BLaER1 (cell line): ENCODE results near the gene SH2D1B.
"Not testable (repeated sequence)": the region's sequence is repeated elsewhere in the genome, so short reads cannot be mapped to it uniquely, and the experiment has no call there.

Source experiments
- H3K27ac ChIP-seq: shearing (Covaris generic); formaldehyde crosslinking; 2 replicates; pipeline ENCODE4 v1.8.1; 2022
- H3K27me3 ChIP-seq: shearing (Covaris generic); formaldehyde crosslinking; 2 replicates; pipeline ENCODE4 v1.8.1; 2022
- H3K36me3 ChIP-seq: shearing (Covaris generic); formaldehyde crosslinking; 2 replicates; pipeline ENCODE4 v1.8.1; 2022
- H3K4me1 ChIP-seq: shearing (Covaris generic); formaldehyde crosslinking; 2 replicates; pipeline ENCODE4 v1.8.1; 2022
- H3K4me2 ChIP-seq: shearing (Covaris generic); formaldehyde crosslinking; 2 replicates; pipeline ENCODE4 v1.8.1; 2022
- H3K4me3 ChIP-seq: shearing (Covaris generic); formaldehyde crosslinking; 2 replicates; pipeline ENCODE4 v1.8.1; 2022
- H3K9ac ChIP-seq: shearing (Covaris generic); formaldehyde crosslinking; 2 replicates; pipeline ENCODE4 v1.8.1; 2022
- H3K9me3 ChIP-seq: shearing (Covaris generic); formaldehyde crosslinking; 2 replicates; pipeline ENCODE4 v1.8.1; 2022
- H4K20me1 ChIP-seq: shearing (Covaris generic); formaldehyde crosslinking; 2 replicates; pipeline ENCODE4 v1.8.1; 2022
- Cebpa-rat ChIP-seq: shearing (Covaris generic); IDR thresholded peaks from 2 replicates; pipeline ENCODE4 v1.8.1; 2022

SH2D1B gene

GRCh38 chr1:162358928-162359327 lies 53.0 kb downstream of the SH2D1B start:
- TF ChIP-seq Cebpa-rat = no peak
- Histone ChIP-seq H3K27me3 (no peaks in the 10 kb centered on the region), H3K36me3 (no peaks in the 10 kb centered on the region), H3K4me1 (no peaks in the 10 kb centered on the region), H4K20me1 (no peaks in the 10 kb centered on the region), H3K27ac (no peak overlapping the region), H3K4me2 (no peak overlapping the region), H3K4me3 (no peak overlapping the region), H3K9me3 (no peaks in the 10 kb centered on the region), H3K9ac (no peak overlapping the region)

- Histone ChIP-seq H3K36me3 (no peaks in the 10 kb centered on the region), H3K4me2 (no peak overlapping the region), H3K4me1 (no peaks in the 10 kb centered on the region), H3K27me3 (no peaks in the 10 kb centered on the region), H3K27ac (no peak overlapping the region), H3K9ac (no peak overlapping the region), H4K20me1 (no peaks in the 10 kb centered on the region), H3K9me3 (no peaks in the 10 kb centered on the region), H3K4me3 (no peak overlapping the region)
- no peak for TF ChIP-seq Cebpa-rat
Measured at GRCh38 chr1:162357681-162358266, 54.2 kb downstream of the SH2D1B start.

- H3K4me3 ChIP-seq = no peak overlapping the region
- H3K27ac ChIP-seq = no peak overlapping the region
- H3K36me3 ChIP-seq = no peaks in the 10 kb centered on the region
- no peaks in the 10 kb centered on the region for H3K27me3 ChIP-seq
- H3K9ac ChIP-seq = no peak overlapping the region
- no peak for TF ChIP-seq Cebpa-rat
- H4K20me1 ChIP-seq = no peaks in the 10 kb centered on the region
- H3K9me3 ChIP-seq = no peaks in the 10 kb centered on the region
- H3K4me1 ChIP-seq = no peaks in the 10 kb centered on the region
- H3K4me2 ChIP-seq = no peak overlapping the region
Measured at GRCh38 chr1:162353702-162354101, 58.2 kb downstream of the SH2D1B start.

GRCh38 chr1:162353078-162353477 lies 58.9 kb downstream of the SH2D1B start:
- Histone ChIP-seq H3K4me1 (no peaks in the 10 kb centered on the region), H3K4me3 (no peak overlapping the region), H3K9me3 (no peaks in the 10 kb centered on the region), H3K4me2 (no peak overlapping the region), H3K36me3 (no peaks in the 10 kb centered on the region), H4K20me1 (no peaks in the 10 kb centered on the region), H3K9ac (no peak overlapping the region), H3K27me3 (no peaks in the 10 kb centered on the region), H3K27ac (no peak overlapping the region)
- TF ChIP-seq Cebpa-rat = no peak

GRCh38 chr1:162351874-162352273 lies 60.1 kb downstream of the SH2D1B start:
- H3K27me3 ChIP-seq, H3K9me3 ChIP-seq, H3K27ac ChIP-seq, H4K20me1 ChIP-seq, H3K4me1 ChIP-seq, H3K4me3 ChIP-seq, H3K36me3 ChIP-seq, H3K4me2 ChIP-seq, H3K9ac ChIP-seq: not testable (repeated sequence)

- Histone ChIP-seq H3K4me3 (no peak overlapping the region), H3K9me3 (no peaks in the 10 kb centered on the region), H3K27me3 (no peaks in the 10 kb centered on the region), H3K4me2 (no peak overlapping the region), H3K36me3 (no peaks in the 10 kb centered on the region), H3K4me1 (no peaks in the 10 kb centered on the region), H3K27ac (no peak overlapping the region), H3K9ac (no peak overlapping the region), H4K20me1 (no peaks in the 10 kb centered on the region)
- no peak for TF ChIP-seq Cebpa-rat
Measured at GRCh38 chr1:162351246-162351842, 60.6 kb downstream of the SH2D1B start.

GRCh38 chr1:162349635-162350330 lies 62.2 kb downstream of the SH2D1B start:
- Histone ChIP-seq H3K9me3 (no peaks in the 10 kb centered on the region), H3K27ac (no peak overlapping the region), H3K4me1 (no peaks in the 10 kb centered on the region), H3K36me3 (no peaks in the 10 kb centered on the region), H3K27me3 (no peaks in the 10 kb centered on the region), H4K20me1 (no peaks in the 10 kb centered on the region), H3K4me3 (no peak overlapping the region), H3K4me2 (no peak overlapping the region), H3K9ac (no peak overlapping the region)
- no peak for TF ChIP-seq Cebpa-rat

GRCh38 chr1:162347281-162347680 lies 64.7 kb downstream of the SH2D1B start:
- no peak for TF ChIP-seq Cebpa-rat
- Histone ChIP-seq H3K4me2 (no peak overlapping the region), H3K27me3 (no peaks in the 10 kb centered on the region), H4K20me1 (no peaks in the 10 kb centered on the region), H3K36me3 (no peaks in the 10 kb centered on the region), H3K27ac (no peak overlapping the region), H3K9me3 (no peaks in the 10 kb centered on the region), H3K9ac (no peak overlapping the region), H3K4me3 (no peak overlapping the region), H3K4me1 (no peaks in the 10 kb centered on the region)
